Neural progenitor cell (in vitro differentiated cells): ENCODE data around the gene PTCD2. TPM values are rescaled to one million over a fixed set of nuclear protein-coding genes. Genes with fewer than 3 reads are reported as not detected.

Source experiments
- DNase-seq: peaks from one replicate; pipeline ENCODE4 v3.0.0-alpha.2; 2016; ENCODE audit warnings: low spot score
- H2AFZ ChIP-seq: fragments of 200-600 bp; sonication (generic); replicated peaks from 2 replicates; pipeline ENCODE4 v1.6.1; 2016; ENCODE audit warnings: antibody characterized with exemption
- H3F3A ChIP-seq: fragments of 200-600 bp; sonication (generic); 2 replicates; pipeline ENCODE4 v1.6.1; 2016; ENCODE audit warnings: antibody characterized with exemption, low read depth
- H3K27ac ChIP-seq: fragments of 200-600 bp; sonication (generic); 2 replicates; pipeline ENCODE4 v1.5.1; 2016; ENCODE audit warnings: mild to moderate bottlenecking
- H3K27me3 ChIP-seq: fragments of 200-600 bp; sonication (generic); 2 replicates; pipeline ENCODE4 v1.6.1; 2016; ENCODE audit warnings: mild to moderate bottlenecking, moderate library complexity
- H3K36me3 ChIP-seq: fragments of 200-600 bp; sonication (generic); 2 replicates; pipeline ENCODE4 v1.5.1; 2016
- H3K4me1 ChIP-seq: fragments of 200-600 bp; sonication (generic); 2 replicates; pipeline ENCODE4 v1.6.1; 2016; ENCODE audit warnings: mixed run types
- H3K4me2 ChIP-seq: fragments of 200-600 bp; sonication (generic); 2 replicates; pipeline ENCODE4 v1.6.1; 2016
- H3K4me3 ChIP-seq: fragments of 200-600 bp; sonication (generic); 2 replicates; pipeline ENCODE4 v1.5.1; 2016
- H3K79me2 ChIP-seq: fragments of 200-600 bp; sonication (generic); 2 replicates; pipeline ENCODE4 v1.6.1; 2016; ENCODE audit warnings: low read depth
- H3K9ac ChIP-seq: fragments of 200-600 bp; sonication (generic); 2 replicates; pipeline ENCODE4 v1.6.1; 2016
- H3K9me3 ChIP-seq: fragments of 200-600 bp; sonication (generic); 2 replicates; pipeline ENCODE4 v1.5.1; 2016; ENCODE audit warnings: low read depth
- H4K20me1 ChIP-seq: fragments of 200-600 bp; sonication (generic); 2 replicates; pipeline ENCODE4 v1.6.1; 2016; ENCODE audit warnings: low read depth
- H3K27ac Mint-ChIP-seq: 3 replicates; pipeline ENCODE4 v1.8.0; 2021; ENCODE audit warnings: mixed read lengths
- H3K27me3 Mint-ChIP-seq: 2 replicates; pipeline ENCODE4 v1.8.0; 2022; ENCODE audit warnings: low read depth, mild to moderate bottlenecking, inconsistent platforms, moderate library complexity, mixed read lengths; ENCODE audit not compliant: insufficient read depth
- H3K36me3 Mint-ChIP-seq: 3 replicates; pipeline ENCODE4 v1.8.0; 2021; ENCODE audit warnings: mixed read lengths
- H3K4me1 Mint-ChIP-seq: 3 replicates; pipeline ENCODE4 v1.8.0; 2021; ENCODE audit warnings: mixed read lengths
- H3K4me3 Mint-ChIP-seq: 3 replicates; pipeline ENCODE4 v1.8.0; 2021; ENCODE audit warnings: mild to moderate bottlenecking, moderate library complexity, mixed read lengths
- H3K9me3 Mint-ChIP-seq: 3 replicates; pipeline ENCODE4 v1.8.0; 2020; ENCODE audit warnings: mixed read lengths
- EZH2 ChIP-seq: fragments of 200-600 bp; sonication (generic); IDR thresholded peaks from 2 replicates; pipeline ENCODE4 v1.6.1; 2017; ENCODE audit warnings: antibody characterized with exemption, mild to moderate bottlenecking, moderate library complexity
- EZH2phosphoT487 ChIP-seq: fragments of 200-600 bp; sonication (generic); IDR thresholded peaks from 2 replicates; pipeline ENCODE4 v1.6.1; 2017; ENCODE audit warnings: antibody characterized with exemption
- total RNA-seq: library from RNA; depleted of rRNA; stranded (reverse); fragments of >200 nt; gene quantifications from 2 replicates; pipeline ENCODE4 v1.2.3, GENCODE V29; 2015; ENCODE audit warnings: low replicate concordance
- TF ChIP-seq, protein P1 (sequence below): fragments of 200-600 bp; sonication (generic); IDR thresholded peaks from 2 replicates; pipeline ENCODE4 v1.5.1; 2017; ENCODE audit warnings: antibody characterized with exemption, mild to moderate bottlenecking

Gene PTCD2
- total RNA-seq, 1 donor from 2014 or later, result 13.7 TPM

DNA sequence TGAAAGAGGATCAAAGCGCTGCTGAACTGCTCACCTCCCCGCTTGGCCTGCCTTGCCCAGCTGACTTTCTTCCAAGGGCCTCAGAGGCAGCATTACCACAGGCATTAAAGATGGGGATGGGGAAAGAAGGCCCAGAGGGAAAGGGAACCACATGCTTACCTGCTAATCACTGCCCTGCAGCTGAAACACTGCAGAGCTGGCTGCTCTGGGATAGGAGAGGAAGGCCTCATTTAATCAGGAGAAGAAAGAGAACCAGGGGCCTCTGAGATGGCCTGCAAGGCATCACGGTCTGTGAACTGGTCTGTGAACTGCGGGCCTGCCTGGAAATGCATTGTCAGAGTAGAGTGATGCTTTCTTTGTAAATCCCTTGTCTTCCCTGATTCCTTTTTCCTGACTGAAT is 44.8 kb downstream of the PTCD2 start:
- Histone ChIP-seq H3K79me2 (no peaks in the 10 kb centered on the region), H3K9me3 (no peaks in the 10 kb centered on the region), H3K36me3 (no peaks in the 10 kb centered on the region), H4K20me1 (no peaks in the 10 kb centered on the region), H2AFZ (no peak overlapping the region), H3K4me3 (no peak overlapping the region), H3K4me1 (peaks cover 5% of the 10 kb centered on the region), H3F3A (no peaks in the 10 kb centered on the region), H3K9ac (no peak overlapping the region), H3K27ac (no peak overlapping the region), H3K27me3 (no peaks in the 10 kb centered on the region), H3K4me2 (no peak overlapping the region)
- Mint-ChIP-seq H3K36me3 (peaks cover 24% of the 10 kb centered on the region), H3K4me1 (peaks cover 32% of the 10 kb centered on the region), H3K27me3 (peaks cover 2% of the 10 kb centered on the region), H3K4me3 (no peak overlapping the region), H3K27ac (peak overlapping the region; percentile 97), H3K9me3 (peaks cover 2% of the 10 kb centered on the region)
- DNase-seq, result no peak
- TF ChIP-seq EZH2phosphoT487 (no peak), EZH2 (no peak)
- TF ChIP-seq, protein P1, sequence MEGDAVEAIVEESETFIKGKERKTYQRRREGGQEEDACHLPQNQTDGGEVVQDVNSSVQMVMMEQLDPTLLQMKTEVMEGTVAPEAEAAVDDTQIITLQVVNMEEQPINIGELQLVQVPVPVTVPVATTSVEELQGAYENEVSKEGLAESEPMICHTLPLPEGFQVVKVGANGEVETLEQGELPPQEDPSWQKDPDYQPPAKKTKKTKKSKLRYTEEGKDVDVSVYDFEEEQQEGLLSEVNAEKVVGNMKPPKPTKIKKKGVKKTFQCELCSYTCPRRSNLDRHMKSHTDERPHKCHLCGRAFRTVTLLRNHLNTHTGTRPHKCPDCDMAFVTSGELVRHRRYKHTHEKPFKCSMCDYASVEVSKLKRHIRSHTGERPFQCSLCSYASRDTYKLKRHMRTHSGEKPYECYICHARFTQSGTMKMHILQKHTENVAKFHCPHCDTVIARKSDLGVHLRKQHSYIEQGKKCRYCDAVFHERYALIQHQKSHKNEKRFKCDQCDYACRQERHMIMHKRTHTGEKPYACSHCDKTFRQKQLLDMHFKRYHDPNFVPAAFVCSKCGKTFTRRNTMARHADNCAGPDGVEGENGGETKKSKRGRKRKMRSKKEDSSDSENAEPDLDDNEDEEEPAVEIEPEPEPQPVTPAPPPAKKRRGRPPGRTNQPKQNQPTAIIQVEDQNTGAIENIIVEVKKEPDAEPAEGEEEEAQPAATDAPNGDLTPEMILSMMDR, result no peak

DNA sequence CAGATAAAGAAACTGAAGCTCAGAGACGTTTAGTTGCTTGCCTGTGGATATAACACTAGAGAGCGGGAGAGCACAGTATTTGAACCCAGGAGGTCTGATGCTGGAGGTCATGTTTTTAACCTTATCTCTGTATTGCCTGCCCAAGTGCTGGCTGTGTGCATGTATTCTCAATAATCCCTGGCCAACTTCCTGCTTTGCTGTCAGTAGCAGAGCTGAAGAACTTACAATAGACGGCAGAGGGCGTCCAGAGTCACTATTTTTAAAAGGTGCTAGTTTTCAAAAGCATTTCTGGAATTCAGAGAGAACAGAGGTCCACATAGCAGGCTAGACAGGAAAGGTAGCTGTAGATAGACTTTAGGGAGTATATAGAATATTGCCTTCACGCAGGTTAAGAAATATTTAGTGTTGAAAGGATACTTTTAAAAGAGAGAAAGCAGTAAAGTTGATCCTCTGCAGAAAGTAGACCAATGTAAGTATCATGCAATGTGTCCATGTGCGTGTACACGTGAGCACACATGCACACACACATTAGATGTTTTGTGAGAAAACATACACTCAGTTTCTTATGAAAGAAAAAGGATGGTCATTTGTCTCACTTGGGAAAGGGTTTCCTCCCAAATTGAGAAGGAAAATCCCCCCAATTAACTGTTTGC is 46.3 kb downstream of the PTCD2 start:
- no peak overlapping the region for H3K4me3 ChIP-seq
- H2AFZ ChIP-seq, result no peak overlapping the region
- Mint-ChIP-seq H3K4me1 (peaks cover 32% of the 10 kb centered on the region), H3K27me3 (peaks cover 2% of the 10 kb centered on the region), H3K27ac (no peak overlapping the region), H3K36me3 (peaks cover 19% of the 10 kb centered on the region), H3K9me3 (peaks cover 2% of the 10 kb centered on the region), H3K4me3 (no peak overlapping the region)
- H3K27me3 ChIP-seq, result no peaks in the 10 kb centered on the region
- H3K4me2 ChIP-seq, result no peak overlapping the region
- TF ChIP-seq, protein P1, result peak; percentile 78
- no peak for TF ChIP-seq EZH2phosphoT487
- no peaks in the 10 kb centered on the region for H3K79me2 ChIP-seq
- DNase-seq, result peak; percentile 75
- no peaks in the 10 kb centered on the region for H3K36me3 ChIP-seq
- H3K4me1 ChIP-seq, result peaks cover 5% of the 10 kb centered on the region
- no peaks in the 10 kb centered on the region for H4K20me1 ChIP-seq
- H3F3A ChIP-seq, result no peaks in the 10 kb centered on the region
- no peaks in the 10 kb centered on the region for H3K9me3 ChIP-seq
- H3K27ac ChIP-seq, result no peak overlapping the region
- no peak overlapping the region for H3K9ac ChIP-seq

DNA sequence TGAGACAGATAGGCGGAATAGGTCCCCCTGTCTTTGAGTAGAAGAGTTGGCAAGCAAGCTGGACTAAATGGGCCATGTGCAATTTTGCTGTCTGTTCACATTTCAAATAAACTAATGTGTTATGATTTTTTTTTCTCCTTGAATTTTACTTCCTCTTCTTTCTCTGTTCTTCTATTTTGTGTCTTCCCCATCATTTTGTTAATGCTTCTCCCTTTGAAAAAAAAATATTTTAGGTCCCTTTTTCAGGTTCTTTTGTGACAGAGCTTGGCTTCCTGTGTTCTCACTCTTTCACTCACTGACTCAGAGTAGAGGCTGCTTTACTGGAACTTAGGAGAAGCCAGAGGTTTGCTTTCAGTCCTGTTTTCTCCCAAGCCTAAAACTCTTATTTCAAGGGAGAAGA is 48.1 kb downstream of the PTCD2 start:
- Histone ChIP-seq H3K79me2 (no peaks in the 10 kb centered on the region), H3K27me3 (no peaks in the 10 kb centered on the region), H3K4me1 (peaks cover 5% of the 10 kb centered on the region), H3K4me2 (no peak overlapping the region), H3K27ac (no peak overlapping the region), H3K9ac (no peak overlapping the region), H2AFZ (no peak overlapping the region), H3F3A (no peaks in the 10 kb centered on the region), H3K4me3 (no peak overlapping the region), H3K9me3 (no peaks in the 10 kb centered on the region), H3K36me3 (no peaks in the 10 kb centered on the region), H4K20me1 (no peaks in the 10 kb centered on the region)
- Mint-ChIP-seq H3K36me3 (peaks cover 6% of the 10 kb centered on the region), H3K4me3 (no peak overlapping the region), H3K9me3 (peaks cover 3% of the 10 kb centered on the region), H3K27me3 (peaks cover 2% of the 10 kb centered on the region), H3K27ac (peak overlapping the region; percentile 68), H3K4me1 (peaks cover 28% of the 10 kb centered on the region)
- TF ChIP-seq EZH2phosphoT487 (no peak), EZH2 (no peak)
- TF ChIP-seq, protein P1, result no peak
- DNase-seq, result no peak
